GM21526 (cell line): ENCODE measurements around the gene CAMK2D.
A peak's percentile ranks its signal among the peaks of the same experiment; 100 is the strongest.
"Not testable (repeated sequence)": the region's sequence is repeated elsewhere in the genome, so short reads cannot be mapped to it uniquely, and the experiment has no call there.

Experiments
- ATAC-seq: cut with Tn5 transposase; IDR thresholded peaks from one replicate; pipeline ENCODE4 v1.9.1; 2021; ENCODE audit warnings: moderate library complexity; ENCODE audit not compliant: unreplicated experiment, low FRiP score

Gene CAMK2D

GRCh38 chr4:113763923-113764322 is 2.4 kb upstream of the CAMK2D start:
- not testable (repeated sequence) for ATAC-seq

- no peak for ATAC-seq
These were observed 1.4 kb upstream of the CAMK2D start for GRCh38 chr4:113763029-113763285.

GRCh38 chr4:113762186-113763028 is 869 bp upstream of the CAMK2D start:
- ATAC-seq, result peak; percentile 68

GRCh38 chr4:113760795-113761619 is 531 bp downstream of the CAMK2D start:
- ATAC-seq, result peak; percentile 26

- no peak for ATAC-seq
These were observed 1.3 kb downstream of the CAMK2D start for GRCh38 chr4:113760094-113760794.

- ATAC-seq, result no peak
These were observed 1.8 kb downstream of the CAMK2D start for GRCh38 chr4:113759696-113760093.

- no peak for ATAC-seq
These were observed 3.2 kb downstream of the CAMK2D start for GRCh38 chr4:113758372-113758771.

- no peak for ATAC-seq
These were observed 4.1 kb downstream of the CAMK2D start for GRCh38 chr4:113757486-113757885.

- peak; percentile 70 for ATAC-seq
These were observed 5.5 kb downstream of the CAMK2D start for GRCh38 chr4:113756005-113756410.

- ATAC-seq, result no peak
These were observed 10.8 kb downstream of the CAMK2D start for GRCh38 chr4:113750734-113751133.

GRCh38 chr4:113750296-113750695 is 11.2 kb downstream of the CAMK2D start:
- no peak for ATAC-seq

- no peak for ATAC-seq
These were observed 12.4 kb downstream of the CAMK2D start for GRCh38 chr4:113749178-113749577.

- no peak for ATAC-seq
These were observed 13.6 kb downstream of the CAMK2D start for GRCh38 chr4:113747949-113748348.

- ATAC-seq, result no peak
These were observed 15.8 kb downstream of the CAMK2D start for GRCh38 chr4:113745711-113746110.

- ATAC-seq, result no peak
These were observed 16.8 kb downstream of the CAMK2D start for GRCh38 chr4:113744667-113745240.

GRCh38 chr4:113743690-113744089 is 17.8 kb downstream of the CAMK2D start:
- no peak for ATAC-seq

GRCh38 chr4:113742643-113743042 is 18.9 kb downstream of the CAMK2D start:
- ATAC-seq, result no peak

- no peak for ATAC-seq
These were observed 19.6 kb downstream of the CAMK2D start for GRCh38 chr4:113741956-113742355.

GRCh38 chr4:113740857-113741379 is 20.6 kb downstream of the CAMK2D start:
- no peak for ATAC-seq

GRCh38 chr4:113739197-113739596 is 22.3 kb downstream of the CAMK2D start:
- ATAC-seq, result no peak

- ATAC-seq, result no peak
These were observed 23.3 kb downstream of the CAMK2D start for GRCh38 chr4:113738251-113738650.
